OCI-LY1 (cell line): ENCODE data around the gene PHACTR2.

Experiments used
- EZH2 ChIP-seq: fragments of 200-600 bp; sonication (generic), shearing (Covaris generic); IDR thresholded peaks from 2 replicates; pipeline ENCODE4 v1.8.0; 2017; ENCODE audit warnings: borderline replicate concordance, mixed run types, mild to moderate bottlenecking, antibody characterized with exemption, low read length, moderate library complexity, mixed read lengths
- TF ChIP-seq, protein P1 (sequence below): fragments of 200-600 bp; sonication (generic), shearing (Covaris generic); IDR thresholded peaks from 2 replicates; pipeline ENCODE4 v1.5.1; 2017; ENCODE audit warnings: mild to moderate bottlenecking, antibody characterized with exemption, low read length, moderate library complexity, mixed read lengths

DNA sequence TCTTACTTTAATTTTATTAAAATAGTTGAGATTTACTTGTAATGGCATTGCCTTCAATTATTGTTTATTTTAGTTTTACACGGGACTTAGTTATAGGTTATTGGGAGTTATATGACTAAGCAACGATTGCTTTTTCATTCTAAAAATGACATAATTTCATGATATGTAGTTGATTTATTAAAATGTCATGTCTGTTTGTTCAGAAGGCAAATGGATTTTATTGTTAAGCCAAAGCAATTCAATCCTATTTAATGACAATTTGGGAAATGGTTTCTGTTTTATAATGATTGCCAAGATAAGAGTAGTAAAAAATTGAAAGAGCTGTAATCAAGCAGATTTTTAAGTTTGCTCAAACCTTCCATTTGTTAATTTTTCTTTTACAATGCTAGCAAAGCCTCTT is 74.7 kb downstream of the PHACTR2 start:
- TF ChIP-seq, protein P1, sequence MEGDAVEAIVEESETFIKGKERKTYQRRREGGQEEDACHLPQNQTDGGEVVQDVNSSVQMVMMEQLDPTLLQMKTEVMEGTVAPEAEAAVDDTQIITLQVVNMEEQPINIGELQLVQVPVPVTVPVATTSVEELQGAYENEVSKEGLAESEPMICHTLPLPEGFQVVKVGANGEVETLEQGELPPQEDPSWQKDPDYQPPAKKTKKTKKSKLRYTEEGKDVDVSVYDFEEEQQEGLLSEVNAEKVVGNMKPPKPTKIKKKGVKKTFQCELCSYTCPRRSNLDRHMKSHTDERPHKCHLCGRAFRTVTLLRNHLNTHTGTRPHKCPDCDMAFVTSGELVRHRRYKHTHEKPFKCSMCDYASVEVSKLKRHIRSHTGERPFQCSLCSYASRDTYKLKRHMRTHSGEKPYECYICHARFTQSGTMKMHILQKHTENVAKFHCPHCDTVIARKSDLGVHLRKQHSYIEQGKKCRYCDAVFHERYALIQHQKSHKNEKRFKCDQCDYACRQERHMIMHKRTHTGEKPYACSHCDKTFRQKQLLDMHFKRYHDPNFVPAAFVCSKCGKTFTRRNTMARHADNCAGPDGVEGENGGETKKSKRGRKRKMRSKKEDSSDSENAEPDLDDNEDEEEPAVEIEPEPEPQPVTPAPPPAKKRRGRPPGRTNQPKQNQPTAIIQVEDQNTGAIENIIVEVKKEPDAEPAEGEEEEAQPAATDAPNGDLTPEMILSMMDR = no peak
- no peak for TF ChIP-seq EZH2
